ENCODE measurements around the gene DACT3. TPM values are rescaled to one million over a fixed set of nuclear protein-coding genes. Genes with fewer than 3 reads are reported as not detected.

The DACT3 gene
- total RNA-seq, 1 experiment from 2014 or later = not detected

GRCh38 chr19:46656541-46656940, 4.4 kb downstream of the DACT3 start:
- no peak for TF ChIP-seq CTCF (IDR thresholded peaks at IDR 0.05; ENCODE audit: unreplicated experiment)
- no TSS peak for BruUV-seq (replicated peaks)
- no peak for DNase-seq
- Mint-ChIP-seq H3K4me1 (ENCODE audit: low read depth, unreplicated experiment) (peaks cover 9% of the 10 kb centered on the region), H3K36me3 (ENCODE audit: insufficient read depth, unreplicated experiment) (peaks cover 10% of the 10 kb centered on the region), H3K4me3 (ENCODE audit: low read depth, unreplicated experiment) (no peak overlapping the region), H3K27ac (ENCODE audit: unreplicated experiment) (no peak overlapping the region), H3K9me3 (ENCODE audit: low read depth, unreplicated experiment) (no peaks in the 10 kb centered on the region), H3K27me3 (ENCODE audit: unreplicated experiment) (peaks cover 83% of the 10 kb centered on the region)
- CTCF ChIA-PET = interaction anchor here (0.6 kb wide), 1 partner anchor 1424 kb away, joined by 4 read pairs; no protein-coding TSS in a partner anchor
- intact Hi-C loops (cut with micrococcal nuclease; ENCODE audit: unreplicated experiment) = no loop called here

GRCh38 chr19:46654621-46655152, 6.3 kb downstream of the DACT3 start:
- Mint-ChIP-seq H3K9me3 (ENCODE audit: low read depth, unreplicated experiment) (no peaks in the 10 kb centered on the region), H3K4me1 (ENCODE audit: low read depth, unreplicated experiment) (peaks cover 4% of the 10 kb centered on the region), H3K36me3 (ENCODE audit: insufficient read depth, unreplicated experiment) (peaks cover 4% of the 10 kb centered on the region), H3K4me3 (ENCODE audit: low read depth, unreplicated experiment) (no peak overlapping the region), H3K27ac (ENCODE audit: unreplicated experiment) (no peak overlapping the region), H3K27me3 (ENCODE audit: unreplicated experiment) (peaks cover 86% of the 10 kb centered on the region)
- no peak for DNase-seq
- intact Hi-C loops (cut with micrococcal nuclease; ENCODE audit: unreplicated experiment) = no loop called here
- CTCF ChIA-PET = no interaction called here
- no peak for TF ChIP-seq CTCF (IDR thresholded peaks at IDR 0.05; ENCODE audit: unreplicated experiment)
- no TSS peak for BruUV-seq (replicated peaks)

- intact Hi-C loops (cut with micrococcal nuclease; ENCODE audit: unreplicated experiment) = no loop called here
- H3K9me3 Mint-ChIP-seq (ENCODE audit: low read depth, unreplicated experiment) = no peaks in the 10 kb centered on the region
- CTCF ChIA-PET = interaction anchor here (1.9 kb wide), 1 partner anchor 11 kb away, joined by 5 read pairs; the partner anchor contains the start of gene DACT3
- no peaks in the 10 kb centered on the region for H3K36me3 Mint-ChIP-seq (ENCODE audit: insufficient read depth, unreplicated experiment)
- DNase-seq = no peak
- H3K27me3 Mint-ChIP-seq (ENCODE audit: unreplicated experiment) = peaks cover 81% of the 10 kb centered on the region
- no peak for TF ChIP-seq CTCF (IDR thresholded peaks at IDR 0.05; ENCODE audit: unreplicated experiment)
- no peak overlapping the region for H3K27ac Mint-ChIP-seq (ENCODE audit: unreplicated experiment)
- H3K4me3 Mint-ChIP-seq (ENCODE audit: low read depth, unreplicated experiment) = no peak overlapping the region
- BruUV-seq (replicated peaks) = no TSS peak
- H3K4me1 Mint-ChIP-seq (ENCODE audit: low read depth, unreplicated experiment) = no peaks in the 10 kb centered on the region
These were observed 10.5 kb downstream of the DACT3 start for GRCh38 chr19:46650445-46650844.

GRCh38 chr19:46648961-46649960, 11.7 kb downstream of the DACT3 start:
- no peak for TF ChIP-seq CTCF (IDR thresholded peaks at IDR 0.05; ENCODE audit: unreplicated experiment)
- no peaks in the 10 kb centered on the region for H3K9me3 Mint-ChIP-seq (ENCODE audit: low read depth, unreplicated experiment)
- CTCF ChIA-PET = no interaction called here
- peaks cover 79% of the 10 kb centered on the region for H3K27me3 Mint-ChIP-seq (ENCODE audit: unreplicated experiment)
- H3K36me3 Mint-ChIP-seq (ENCODE audit: insufficient read depth, unreplicated experiment) = no peaks in the 10 kb centered on the region
- BruUV-seq (replicated peaks) = no TSS peak
- H3K4me3 Mint-ChIP-seq (ENCODE audit: low read depth, unreplicated experiment) = no peak overlapping the region
- intact Hi-C loops (cut with micrococcal nuclease; ENCODE audit: unreplicated experiment) = no loop called here
- no peaks in the 10 kb centered on the region for H3K4me1 Mint-ChIP-seq (ENCODE audit: low read depth, unreplicated experiment)
- H3K27ac Mint-ChIP-seq (ENCODE audit: unreplicated experiment) = no peak overlapping the region
- DNase-seq = no peak
